ENCODE data around the gene CLEC18B. TPM values are rescaled to one million over a fixed set of nuclear protein-coding genes. Genes with fewer than 3 reads are reported as not detected.
"Not testable (repeated sequence)": the region's sequence is repeated elsewhere in the genome, so short reads cannot be mapped to it uniquely, and the experiment has no call there.

The CLEC18B gene
- total and polyA plus RNA-seq, 7 experiments from 2014 or later: 0.49 to 3.0 (median 1.5) TPM; not detected in 2

DNA sequence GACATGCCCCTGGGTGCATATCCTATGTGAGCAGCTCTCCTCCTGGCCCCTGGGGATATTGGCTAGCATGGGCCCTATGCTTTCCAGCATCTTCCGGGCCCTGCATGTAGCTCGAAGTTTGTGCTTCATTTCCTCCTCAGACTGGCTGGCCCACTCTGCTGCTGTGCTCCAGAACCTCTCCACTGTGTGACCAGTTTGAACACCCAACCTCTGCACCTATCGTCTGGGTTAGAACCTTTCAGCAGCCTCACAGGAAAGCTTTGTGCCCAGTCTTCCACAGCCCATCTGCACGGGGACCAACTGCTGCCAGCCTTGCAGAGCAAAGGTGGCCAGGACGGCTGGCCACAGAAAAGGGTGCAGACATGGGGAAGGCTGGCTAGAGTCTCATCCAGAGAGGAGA is 10.2 kb upstream of the CLEC18B start:
- Histone ChIP-seq H3K27me3 (ENCODE audit: control insufficient read depth in 2 of 2, insufficient read depth in 2 of 2, low read length in 2 of 2) (no peaks in the 10 kb centered on the region), H3K4me1 (ENCODE audit: control insufficient read depth in 2 of 2, insufficient read depth in 2 of 2, low read length in 2 of 2) (no peaks in the 10 kb centered on the region), H3K27ac (ENCODE audit: low read depth, low read length) (no peak overlapping the region), H3K4me3 (ENCODE audit: low read length) (no peak overlapping the region), H3K36me3 (ENCODE audit: control insufficient read depth in 2 of 3, insufficient read depth in 3 of 3, low read length in 3 of 3) (no peaks in the 10 kb centered on the region), H3K9me3 (ENCODE audit: control insufficient read depth in 2 of 3, low read length in 3 of 3) (peaks cover 0 to 7% (median 0%) of the 10 kb centered on the region in 3 experiments)
- POLR2A ChIA-PET: interaction anchor here (0.5 kb wide), 1 partner anchor 227 kb away, joined by 3 read pairs; no protein-coding TSS in a partner anchor
- Mint-ChIP-seq H3K27me3 (no peaks in the 10 kb centered on the region), H3K4me3 (no peak overlapping the region), H3K4me1 (peaks cover 0 to 9% (median 3%) of the 10 kb centered on the region in 7 donors), H3K9me3 (peaks cover 0 to 20% (median 5%) of the 10 kb centered on the region in 11 donors), H3K27ac (no peak overlapping the region), H3K36me3 (peaks cover 0 to 5% (median 0%) of the 10 kb centered on the region in 5 donors)
- DNase-seq (no peak), ATAC-seq (no peak)
- CTCF ChIA-PET: interaction anchor here (0.5 to 1.2 kb wide), 3 partner anchors 9 to 122 kb away, joined by 3 to 4 read pairs (median 3); no protein-coding TSS in a partner anchor
- intact Hi-C loops (cut with micrococcal nuclease): loop anchor here in 1 of 2 donors (5.0 to 10.0 kb wide), 2 partner anchors 124 to 173 kb away; partner anchors contain the start of gene GLG1

DNA sequence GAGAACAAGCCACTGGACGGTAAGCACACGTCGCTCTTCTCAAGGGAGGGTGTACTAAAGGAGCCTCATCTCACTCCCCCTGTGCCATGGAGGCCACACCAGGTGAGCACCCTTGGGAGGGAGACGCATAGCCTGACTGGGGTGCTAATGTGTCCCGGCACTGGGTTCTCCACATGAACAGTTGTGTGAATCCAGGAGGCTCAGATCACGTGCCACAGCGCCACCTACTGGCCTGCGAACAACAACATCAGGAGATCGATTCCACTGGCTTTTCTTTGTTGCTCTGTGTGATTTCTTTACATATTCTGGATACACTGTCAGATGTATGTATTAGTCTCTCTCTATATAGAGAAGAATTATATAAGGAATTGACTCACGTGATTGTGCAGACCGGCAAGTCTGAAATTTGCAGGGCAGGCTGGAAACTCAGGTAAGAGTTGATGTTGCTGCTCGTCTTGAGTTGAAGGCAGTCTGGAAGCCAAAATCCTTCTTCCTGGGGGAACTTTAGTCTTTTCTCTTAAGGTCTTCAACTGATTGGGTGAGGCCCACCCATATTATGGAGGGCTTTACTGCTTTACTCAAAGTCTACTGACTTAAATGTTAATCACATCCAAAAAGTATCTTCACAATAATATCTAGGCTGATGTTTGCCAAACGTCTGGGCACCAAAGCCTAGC is 8.9 kb upstream of the CLEC18B start:
- H3K27ac ChIP-seq (ENCODE audit: low read depth, low read length); H3K9me3 ChIP-seq (ENCODE audit: control insufficient read depth in 2 of 3, low read length in 3 of 3); H3K4me1 Mint-ChIP-seq; H3K4me3 Mint-ChIP-seq; H3K27me3 Mint-ChIP-seq; H3K36me3 Mint-ChIP-seq; H3K9me3 Mint-ChIP-seq; H3K4me3 ChIP-seq (ENCODE audit: low read length); POLR2A ChIA-PET; CTCF ChIA-PET; H3K4me1 ChIP-seq (ENCODE audit: control insufficient read depth in 2 of 2, insufficient read depth in 2 of 2, low read length in 2 of 2); H3K27me3 ChIP-seq (ENCODE audit: control insufficient read depth in 2 of 2, insufficient read depth in 2 of 2, low read length in 2 of 2); H3K36me3 ChIP-seq (ENCODE audit: control insufficient read depth in 2 of 3, insufficient read depth in 3 of 3, low read length in 3 of 3): not testable (repeated sequence)
- intact Hi-C loops (cut with micrococcal nuclease): loop anchor here in 1 of 2 donors (5.0 to 10.0 kb wide), 2 partner anchors 123 to 175 kb away; partner anchors contain the start of gene GLG1
- ATAC-seq (peak; percentile 88), DNase-seq (peak in 8 of 9 donors; percentile 17 to 58 (median 48))
- H3K27ac Mint-ChIP-seq: peak overlapping the region in 1 of 9 donors; percentile 48

DNA sequence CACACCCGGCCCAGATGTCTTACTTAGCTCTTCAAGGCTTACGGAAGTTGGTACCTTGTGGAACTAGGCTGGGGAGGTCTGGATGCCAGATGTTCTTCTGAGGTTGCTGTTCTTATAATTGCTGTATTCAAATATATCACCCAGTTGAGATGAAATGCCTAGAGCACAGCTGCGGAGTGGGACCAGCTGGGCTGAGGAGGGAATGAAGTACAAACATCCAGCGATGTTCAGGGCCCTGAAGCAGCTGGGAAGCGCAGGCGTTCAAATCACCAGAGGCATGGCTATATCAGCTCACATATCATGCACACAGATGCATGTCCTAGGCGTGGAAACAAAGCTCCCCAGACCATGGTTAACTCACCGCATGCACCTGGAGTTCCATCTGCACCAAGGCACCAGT is 7.2 kb upstream of the CLEC18B start:
- H3K36me3 Mint-ChIP-seq; H3K4me1 ChIP-seq (ENCODE audit: control insufficient read depth in 2 of 2, insufficient read depth in 2 of 2, low read length in 2 of 2); H3K4me3 ChIP-seq (ENCODE audit: low read length); ATAC-seq; DNase-seq; H3K9me3 Mint-ChIP-seq; CTCF ChIA-PET; H3K9me3 ChIP-seq (ENCODE audit: control insufficient read depth in 2 of 3, low read length in 3 of 3); H3K27ac ChIP-seq (ENCODE audit: low read depth, low read length); H3K4me1 Mint-ChIP-seq; H3K4me3 Mint-ChIP-seq; H3K27ac Mint-ChIP-seq; intact Hi-C loops (cut with micrococcal nuclease); H3K36me3 ChIP-seq (ENCODE audit: control insufficient read depth in 2 of 3, insufficient read depth in 3 of 3, low read length in 3 of 3); H3K27me3 Mint-ChIP-seq; POLR2A ChIA-PET; H3K27me3 ChIP-seq (ENCODE audit: control insufficient read depth in 2 of 2, insufficient read depth in 2 of 2, low read length in 2 of 2): not testable (repeated sequence)

DNA sequence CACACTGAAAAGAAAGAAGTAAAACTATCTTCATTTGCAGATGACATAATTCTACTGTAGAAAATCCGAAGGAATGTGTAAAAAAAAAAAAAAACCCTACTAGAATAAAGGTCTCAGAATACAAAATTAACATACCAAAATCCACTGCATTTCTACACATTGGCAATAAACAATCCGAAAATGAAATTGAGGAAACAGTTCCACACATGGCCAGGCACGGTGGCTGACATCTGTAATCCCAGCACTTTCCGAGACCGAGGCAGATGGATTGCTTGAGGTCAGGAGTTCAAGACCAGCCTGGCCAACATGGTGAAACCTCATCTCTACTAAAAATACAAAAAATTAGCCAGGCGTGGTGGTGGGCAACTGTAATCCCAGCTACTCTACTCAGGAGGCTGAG is 4.5 kb upstream of the CLEC18B start:
- intact Hi-C loops (cut with micrococcal nuclease); CTCF ChIA-PET; H3K36me3 Mint-ChIP-seq; POLR2A ChIA-PET; H3K9me3 ChIP-seq (ENCODE audit: control insufficient read depth in 2 of 3, low read length in 3 of 3); H3K27ac ChIP-seq (ENCODE audit: low read depth, low read length); H3K4me3 Mint-ChIP-seq; H3K4me3 ChIP-seq (ENCODE audit: low read length); ATAC-seq; H3K9me3 Mint-ChIP-seq; H3K27ac Mint-ChIP-seq; H3K4me1 Mint-ChIP-seq; H3K4me1 ChIP-seq (ENCODE audit: control insufficient read depth in 2 of 2, insufficient read depth in 2 of 2, low read length in 2 of 2); H3K27me3 Mint-ChIP-seq; DNase-seq; H3K27me3 ChIP-seq (ENCODE audit: control insufficient read depth in 2 of 2, insufficient read depth in 2 of 2, low read length in 2 of 2); H3K36me3 ChIP-seq (ENCODE audit: control insufficient read depth in 2 of 3, insufficient read depth in 3 of 3, low read length in 3 of 3): not testable (repeated sequence)

DNA sequence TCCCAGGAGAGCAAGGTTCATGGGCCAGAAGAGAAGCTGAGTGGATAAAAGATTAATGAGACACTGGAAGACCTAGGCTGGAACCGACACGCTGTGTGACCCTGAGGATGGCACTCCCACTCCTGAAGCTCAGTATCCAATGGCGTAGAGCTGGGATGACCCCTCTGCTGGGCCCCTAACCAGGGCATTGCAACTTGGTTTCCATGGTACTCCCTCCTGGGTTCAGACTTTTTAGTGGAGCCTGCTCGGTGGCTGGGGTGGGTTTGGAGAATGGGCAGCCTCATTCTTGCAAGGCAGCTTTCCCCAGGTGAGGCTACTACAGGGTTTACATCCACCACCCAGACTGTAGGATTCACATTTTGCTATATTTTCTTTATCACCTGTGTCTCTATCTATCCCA is 2.4 kb upstream of the CLEC18B start:
- H3K27ac Mint-ChIP-seq; ATAC-seq; H3K27me3 ChIP-seq (ENCODE audit: control insufficient read depth in 2 of 2, insufficient read depth in 2 of 2, low read length in 2 of 2); DNase-seq; H3K36me3 Mint-ChIP-seq; H3K9me3 Mint-ChIP-seq; H3K27ac ChIP-seq (ENCODE audit: low read depth, low read length); H3K4me3 ChIP-seq (ENCODE audit: low read length); H3K27me3 Mint-ChIP-seq; H3K4me1 Mint-ChIP-seq; POLR2A ChIA-PET; H3K9me3 ChIP-seq (ENCODE audit: control insufficient read depth in 2 of 3, low read length in 3 of 3); H3K4me3 Mint-ChIP-seq; intact Hi-C loops (cut with micrococcal nuclease); H3K4me1 ChIP-seq (ENCODE audit: control insufficient read depth in 2 of 2, insufficient read depth in 2 of 2, low read length in 2 of 2); H3K36me3 ChIP-seq (ENCODE audit: control insufficient read depth in 2 of 3, insufficient read depth in 3 of 3, low read length in 3 of 3): not testable (repeated sequence)
- CTCF ChIA-PET: interaction anchor here (0.6 kb wide), 1 partner anchor 115 kb away, joined by 3 read pairs; no protein-coding TSS in a partner anchor

DNA sequence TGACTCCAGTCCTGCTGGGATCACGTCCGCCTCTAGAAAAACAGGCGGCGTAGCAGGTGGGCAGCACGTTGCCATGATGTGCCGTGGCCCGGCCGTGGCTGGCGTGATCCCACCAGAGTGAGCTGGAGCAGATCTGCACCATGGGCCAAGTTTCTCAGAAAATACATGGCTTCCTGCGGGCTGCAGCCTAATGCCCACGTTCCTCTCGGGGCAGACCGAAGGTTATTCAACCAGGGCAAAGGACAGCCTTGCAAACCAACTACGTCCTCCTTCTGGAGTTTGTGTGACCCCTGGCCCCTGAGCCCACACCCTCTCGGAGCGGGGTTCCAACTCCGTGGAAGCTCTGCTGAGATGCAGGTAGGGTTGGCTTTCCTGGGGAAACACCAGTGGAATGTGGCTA is 808 bp upstream of the CLEC18B start:
- H3K9me3 Mint-ChIP-seq; H3K4me1 Mint-ChIP-seq; CTCF ChIA-PET; H3K27ac ChIP-seq (ENCODE audit: low read depth, low read length); H3K36me3 ChIP-seq (ENCODE audit: control insufficient read depth in 2 of 3, insufficient read depth in 3 of 3, low read length in 3 of 3); H3K27me3 ChIP-seq (ENCODE audit: control insufficient read depth in 2 of 2, insufficient read depth in 2 of 2, low read length in 2 of 2); DNase-seq; H3K4me3 Mint-ChIP-seq; H3K4me1 ChIP-seq (ENCODE audit: control insufficient read depth in 2 of 2, insufficient read depth in 2 of 2, low read length in 2 of 2); ATAC-seq; intact Hi-C loops (cut with micrococcal nuclease); H3K9me3 ChIP-seq (ENCODE audit: control insufficient read depth in 2 of 3, low read length in 3 of 3); H3K36me3 Mint-ChIP-seq; H3K27me3 Mint-ChIP-seq; H3K27ac Mint-ChIP-seq; H3K4me3 ChIP-seq (ENCODE audit: low read length); POLR2A ChIA-PET: not testable (repeated sequence)

DNA sequence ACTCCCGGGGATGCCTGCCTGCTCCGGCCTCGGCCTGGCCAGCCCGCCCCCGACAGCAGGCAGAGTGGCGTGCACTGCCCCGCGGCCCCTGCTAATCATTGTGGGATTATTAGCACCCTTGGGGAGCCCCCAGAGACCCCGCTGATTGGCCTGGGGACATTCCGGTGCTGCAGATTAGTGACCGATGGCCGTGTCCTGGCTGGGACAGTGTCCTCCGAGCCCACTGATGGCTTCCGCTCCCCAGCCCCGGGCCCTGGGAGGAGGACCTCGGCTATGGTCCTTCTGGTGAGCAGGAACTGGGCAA is 156 bp upstream of the CLEC18B start:
- H3K27me3 ChIP-seq (ENCODE audit: control insufficient read depth in 2 of 2, insufficient read depth in 2 of 2, low read length in 2 of 2); H3K27me3 Mint-ChIP-seq; POLR2A ChIA-PET; H3K4me1 ChIP-seq (ENCODE audit: control insufficient read depth in 2 of 2, insufficient read depth in 2 of 2, low read length in 2 of 2); intact Hi-C loops (cut with micrococcal nuclease); H3K36me3 ChIP-seq (ENCODE audit: control insufficient read depth in 2 of 3, insufficient read depth in 3 of 3, low read length in 3 of 3); H3K36me3 Mint-ChIP-seq; DNase-seq; H3K27ac ChIP-seq (ENCODE audit: low read depth, low read length); ATAC-seq; H3K4me3 Mint-ChIP-seq; H3K9me3 ChIP-seq (ENCODE audit: control insufficient read depth in 2 of 3, low read length in 3 of 3); H3K4me3 ChIP-seq (ENCODE audit: low read length); H3K27ac Mint-ChIP-seq; H3K4me1 Mint-ChIP-seq; CTCF ChIA-PET; H3K9me3 Mint-ChIP-seq: not testable (repeated sequence)

Data from naive thymus-derived CD4-positive, alpha-beta T cell (primary cell).